Tibial artery (tissue), 4 donors: ENCODE measurements around the gene CAMK2N1.

Experiments
- DNase-seq, 2 donors: peaks; one replicate each; pipeline ENCODE4 v3.0.0-alpha.2; 2019
- H3K27ac ChIP-seq, 2 donors: fragments of 200-600 bp; sonication (generic) in 1 of 2; 1 replicate in 1 of 2; 2 replicates in 1 of 2; pipeline ENCODE4 v1.5.1; 2018 to 2019; ENCODE audit warnings: mild to moderate bottlenecking in 1 of 2
- H3K27me3 ChIP-seq, 2 donors: fragments of 200-600 bp; sonication (generic) in 1 of 2; one replicate each; pipeline versions ENCODE4 v1.5.1 to v1.6.0; 2016 to 2019
- H3K36me3 ChIP-seq, 3 donors: fragments of 200-600 bp; sonication (generic) in 2 of 3; one replicate each; pipeline ENCODE4 v1.5.1; 2016 to 2019; ENCODE audit warnings: mild to moderate bottlenecking in 2 of 3
- H3K4me1 ChIP-seq, 4 donors: fragments of 200-600 bp; sonication (generic) in 2 of 4; 1 replicate in 3 of 4; 2 replicates in 1 of 4; pipeline ENCODE4 v1.5.1; 2016 to 2019
- H3K4me3 ChIP-seq, 2 donors: fragments of 200-600 bp; sonication (generic) in 1 of 2; 1 replicate in 1 of 2; 2 replicates in 1 of 2; pipeline ENCODE4 v1.5.1; 2018 to 2019; ENCODE audit warnings: mild to moderate bottlenecking in 2 of 2
- H3K9me3 ChIP-seq, 3 donors: fragments of 200-600 bp; sonication (generic) in 1 of 3; one replicate each; pipeline ENCODE4 v1.5.1; 2016 to 2019
- CTCF ChIP-seq, 2 experiments: fragments of 200-600 bp in 1 of 2; fragments of 450-650 bp in 1 of 2; IDR thresholded peaks; one replicate each; pipeline ENCODE4 v1.5.1; 2017 to 2019; ENCODE audit warnings: antibody characterized with exemption in 2 of 2, mild to moderate bottlenecking in 1 of 2, moderate library complexity in 1 of 2
- intact Hi-C: fragments of 100-400 bp; cut with DNase I; formaldehyde crosslinking; loops from one replicate; pipeline ENCODE4 v1.15.0; 2023; ENCODE audit warnings: low total_unique reads

The CAMK2N1 gene

GRCh38 chr1:20474996-20475395 is 11.0 kb downstream of the CAMK2N1 start:
- DNase-seq = no peak
- H3K27ac ChIP-seq = no peak overlapping the region
- peaks cover 0 to 81% of the 10 kb centered on the region in 2 donors for H3K27me3 ChIP-seq
- intact Hi-C loops = no loop called here
- H3K4me3 ChIP-seq = no peak overlapping the region
- H3K36me3 ChIP-seq = no peaks in the 10 kb centered on the region
- no peak for TF ChIP-seq CTCF (IDR thresholded peaks at IDR 0.05)
- H3K9me3 ChIP-seq = no peaks in the 10 kb centered on the region
- peaks cover 0 to 26% (median 5%) of the 10 kb centered on the region in 4 donors for H3K4me1 ChIP-seq

GRCh38 chr1:20474333-20474975 is 11.6 kb downstream of the CAMK2N1 start:
- Histone ChIP-seq H3K4me3 (no peak overlapping the region), H3K9me3 (no peaks in the 10 kb centered on the region), H3K4me1 (peaks cover 0 to 26% (median 5%) of the 10 kb centered on the region in 4 donors), H3K27me3 (peaks cover 0 to 80% of the 10 kb centered on the region in 2 donors), H3K27ac (no peak overlapping the region), H3K36me3 (no peaks in the 10 kb centered on the region)
- intact Hi-C loops = no loop called here
- no peak for DNase-seq
- TF ChIP-seq CTCF (IDR thresholded peaks at IDR 0.05) = no peak

- H3K36me3 ChIP-seq = no peaks in the 10 kb centered on the region
- peaks cover 0 to 26% (median 5%) of the 10 kb centered on the region in 4 donors for H3K4me1 ChIP-seq
- TF ChIP-seq CTCF (IDR thresholded peaks at IDR 0.05) = no peak
- intact Hi-C loops = no loop called here
- H3K27ac ChIP-seq = no peak overlapping the region
- no peaks in the 10 kb centered on the region for H3K9me3 ChIP-seq
- H3K27me3 ChIP-seq = peaks cover 0 to 79% of the 10 kb centered on the region in 2 donors
- DNase-seq = no peak
- H3K4me3 ChIP-seq = no peak overlapping the region
These were observed 12.1 kb downstream of the CAMK2N1 start for GRCh38 chr1:20473894-20474293.

GRCh38 chr1:20472860-20473711 is 12.9 kb downstream of the CAMK2N1 start:
- no peak for TF ChIP-seq CTCF (IDR thresholded peaks at IDR 0.05)
- peaks cover 0 to 71% of the 10 kb centered on the region in 2 donors for H3K27me3 ChIP-seq

GRCh38 chr1:20472121-20472520 is 13.9 kb downstream of the CAMK2N1 start:
- Histone ChIP-seq H3K4me3 (no peak overlapping the region), H3K9me3 (no peaks in the 10 kb centered on the region), H3K4me1 (peaks cover 0 to 15% (median 5%) of the 10 kb centered on the region in 4 donors), H3K27me3 (peaks cover 0 to 69% of the 10 kb centered on the region in 2 donors), H3K27ac (no peak overlapping the region), H3K36me3 (no peaks in the 10 kb centered on the region)
- intact Hi-C loops = no loop called here
- no peak for DNase-seq
- TF ChIP-seq CTCF (IDR thresholded peaks at IDR 0.05) = no peak

More at GRCh38 chr1:20472860-20473711, 12.9 kb downstream of the CAMK2N1 start:
- Histone ChIP-seq H3K4me1 (peaks cover 0 to 21% (median 5%) of the 10 kb centered on the region in 4 donors), H3K27ac (no peak overlapping the region), H3K4me3 (no peak overlapping the region), H3K36me3 (no peaks in the 10 kb centered on the region), H3K9me3 (no peaks in the 10 kb centered on the region)
- no peak for DNase-seq
- intact Hi-C loops = no loop called here
